ENCODE data around the gene CFAP57. TPM values are rescaled to one million over a fixed set of nuclear protein-coding genes. Genes with fewer than 3 reads are reported as not detected.
"Not testable (repeated sequence)": the region's sequence is repeated elsewhere in the genome, so short reads cannot be mapped to it uniquely, and the experiment has no call there.

The CFAP57 gene
- total and polyA plus RNA-seq, 2 of the 8 experiments (the other 6 are each of a cell fraction or from before 2014, with no cell fraction given), result 0.20 to 0.80 TPM

- no peak for TF ChIP-seq EP300 (IDR thresholded peaks at IDR 0.05; ENCODE audit: borderline replicate concordance in 1 of 2, low read depth in 2 of 2, low read length in 2 of 2)
- no peak for TF ChIP-seq EZH2 (IDR thresholded peaks at IDR 0.05; ENCODE audit: low read depth, low read length, severe bottlenecking)
- TF ChIP-seq, protein P1, sequence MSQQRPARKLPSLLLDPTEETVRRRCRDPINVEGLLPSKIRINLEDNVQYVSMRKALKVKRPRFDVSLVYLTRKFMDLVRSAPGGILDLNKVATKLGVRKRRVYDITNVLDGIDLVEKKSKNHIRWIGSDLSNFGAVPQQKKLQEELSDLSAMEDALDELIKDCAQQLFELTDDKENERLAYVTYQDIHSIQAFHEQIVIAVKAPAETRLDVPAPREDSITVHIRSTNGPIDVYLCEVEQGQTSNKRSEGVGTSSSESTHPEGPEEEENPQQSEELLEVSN (IDR thresholded peaks at IDR 0.05), result no peak
- no peak for TF ChIP-seq SIN3A (conservative IDR thresholded peaks at IDR 0.05 in 1 of 2, IDR thresholded peaks at IDR 0.05 in 1 of 2; ENCODE audit: low read depth in 1 of 2, low read length in 2 of 2)
- no peak for TF ChIP-seq BACH1 (IDR thresholded peaks at IDR 0.05; ENCODE audit: low read length)
- no peak for TF ChIP-seq ZNF274 (IDR thresholded peaks at IDR 0.05; ENCODE audit: borderline replicate concordance, extremely low read depth, low read length)
- TF ChIP-seq RAD21 (IDR thresholded peaks at IDR 0.05 in 1 of 2, conservative IDR thresholded peaks at IDR 0.05 in 1 of 2; ENCODE audit: low read depth in 2 of 2, low read length in 2 of 2), result no peak
- TF ChIP-seq KDM5A (IDR thresholded peaks at IDR 0.05; ENCODE audit: low read length), result no peak
These were observed 35.2 kb downstream of the CFAP57 start (continued) for GRCh38 chr1:43207229-43207853.

DNA sequence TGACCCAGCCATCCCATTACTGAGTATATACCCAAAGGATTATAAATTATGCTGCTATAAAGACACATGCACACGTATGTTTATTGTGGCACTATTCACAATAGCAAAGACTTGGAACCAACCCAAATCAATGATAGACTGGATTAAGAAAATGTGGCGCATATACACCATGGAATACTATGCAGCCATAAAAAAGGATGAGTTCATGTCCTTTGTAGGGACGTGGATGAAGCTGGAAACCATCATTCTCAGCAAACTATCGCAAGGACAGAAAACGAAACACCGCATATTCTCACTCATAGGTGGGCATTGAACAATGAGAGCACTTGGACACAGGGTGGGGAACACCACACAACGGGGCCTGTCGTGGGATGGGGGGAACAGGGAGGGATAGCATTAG, 36.1 kb downstream of the CFAP57 start:
- H3K56ac ChIP-seq (replicated peaks; ENCODE audit: insufficient read length, low read depth, low read length); H2BK5ac ChIP-seq (ENCODE audit: low read depth, low read length); H3K27me3 ChIP-seq (replicated peaks in 1 of 4; ENCODE audit: control insufficient read depth in 3 of 4, extremely low read depth in 1 of 4, insufficient read depth in 3 of 4, low read length in 3 of 4); H2BK20ac ChIP-seq (ENCODE audit: low read length); H3K27ac ChIP-seq (ENCODE audit: low read depth, low read length); H2BK15ac ChIP-seq (ENCODE audit: low read length); H3K4me3 ChIP-seq (ENCODE audit: extremely low read depth in 1 of 4, insufficient read depth in 2 of 4, low read depth in 3 of 4, low read length in 4 of 4); H2AK5ac ChIP-seq (ENCODE audit: low read depth, low read length); H3K18ac ChIP-seq (ENCODE audit: extremely low read depth, low read length); H3K9me3 ChIP-seq (ENCODE audit: insufficient read depth in 2 of 2, low read depth in 1 of 2, low read length in 1 of 2); H2AFZ ChIP-seq (ENCODE audit: low read length); H4K8ac ChIP-seq (ENCODE audit: extremely low read depth, insufficient read depth, low read length); H3K14ac ChIP-seq (ENCODE audit: insufficient read length); H4K5ac ChIP-seq (ENCODE audit: insufficient read length, low read depth, low read length); H3K4me2 ChIP-seq (ENCODE audit: insufficient read depth in 1 of 2, low read depth in 2 of 2, low read length in 2 of 2); H3K36me3 ChIP-seq (ENCODE audit: control insufficient read depth in 2 of 4, insufficient read depth in 4 of 4, low read length in 3 of 4); H4K91ac ChIP-seq (replicated peaks; ENCODE audit: insufficient read length, low read length); H3K4ac ChIP-seq (replicated peaks; ENCODE audit: insufficient read length, low read depth, low read length); DNase-seq (ENCODE audit: low read depth in 1 of 2, low spot score in 2 of 2); H3K9ac ChIP-seq (replicated peaks in 1 of 4; ENCODE audit: extremely low read depth in 1 of 4, low read depth in 3 of 4, low read length in 3 of 4); H3K79me2 ChIP-seq (ENCODE audit: control insufficient read depth in 1 of 2, insufficient read depth in 2 of 2, low read length in 2 of 2); H3K79me1 ChIP-seq (ENCODE audit: low read depth, low read length); H2BK120ac ChIP-seq (replicated peaks; ENCODE audit: low read depth, low read length); H3K23me2 ChIP-seq (ENCODE audit: low read depth, low read length); H2BK12ac ChIP-seq (ENCODE audit: low read depth, low read length); H4K20me1 ChIP-seq (replicated peaks in 1 of 2; ENCODE audit: control insufficient read depth in 1 of 2, insufficient read depth in 2 of 2, low read length in 2 of 2); H3K23ac ChIP-seq (ENCODE audit: insufficient read length); FAIRE-seq: not testable (repeated sequence)
- CTCF ChIA-PET (ENCODE audit: partially characterized antibody), result interaction anchor here (3.5 kb wide), 1 partner anchor 11 kb away, joined by 14 read pairs; no protein-coding TSS in a partner anchor
- POLR2A ChIA-PET (ENCODE audit: partially characterized antibody), result interaction anchor here (2.8 kb wide), 1 partner anchor 150 kb away, joined by 6 read pairs; the partner anchor contains the start of gene CDC20
- peaks cover 4 to 13% (median 11%) of the 10 kb centered on the region in 4 experiments for H3K4me1 ChIP-seq (replicated peaks in 1 of 4; ENCODE audit: control insufficient read depth in 3 of 4, insufficient read depth in 4 of 4, low read length in 3 of 4)
- 90% methylated on average over 8 of the region's 8 CpGs; no CpG with 5 or more reads in 1 of the 2 experiments for WGBS, 2 experiments (ENCODE audit: extremely low coverage in 1 of 2, insufficient coverage in 1 of 2, insufficient read length in 1 of 2, insufficient replicate concordance in 2 of 2, low coverage in 1 of 2, low lambda C conversion rate in 2 of 2, missing lambda C conversion rate in 1 of 2)

All from H1 (cell line).